ENCODE results near the gene PXMP4.

Gene PXMP4

GRCh38 chr20:33681288-33681687, 38.8 kb downstream of the PXMP4 start:
- DNase-seq, result no peak

GRCh38 chr20:33680686-33681085, 39.4 kb downstream of the PXMP4 start:
- DNase-seq, result no peak

- peak; percentile 51 for DNase-seq
These were observed 40.2 kb downstream of the PXMP4 start for GRCh38 chr20:33679758-33680485.

GRCh38 chr20:33677991-33678702, 42.0 kb downstream of the PXMP4 start:
- DNase-seq, result no peak

GRCh38 chr20:33676652-33677645, 43.2 kb downstream of the PXMP4 start:
- DNase-seq, result no peak

- no peak for DNase-seq
These were observed 44.0 kb downstream of the PXMP4 start for GRCh38 chr20:33676121-33676520.

GRCh38 chr20:33675136-33675959, 44.8 kb downstream of the PXMP4 start:
- DNase-seq, result no peak

GRCh38 chr20:33674294-33675135, 45.6 kb downstream of the PXMP4 start, which contains the start of gene NECAB3:
TSS of gene NECAB3 (minus strand) at chr20:33674428. CDS start at chr20:33674352, 76 bp downstream.
- DNase-seq, result peak; percentile 45

GRCh38 chr20:33673410-33674293, 46.5 kb downstream of the PXMP4 start:
- no peak for DNase-seq

- DNase-seq, result no peak
These were observed 47.0 kb downstream of the PXMP4 start for GRCh38 chr20:33673114-33673409.

GRCh38 chr20:33672426-33673113, 47.5 kb downstream of the PXMP4 start:
- no peak for DNase-seq

- DNase-seq, result no peak
These were observed 48.4 kb downstream of the PXMP4 start for GRCh38 chr20:33671573-33672288.

- DNase-seq, result no peak
These were observed 49.2 kb downstream of the PXMP4 start for GRCh38 chr20:33670715-33671499.

- no peak for DNase-seq
These were observed 50.1 kb downstream of the PXMP4 start for GRCh38 chr20:33669873-33670640.

GRCh38 chr20:33669224-33669623, 50.9 kb downstream of the PXMP4 start:
- no peak for DNase-seq

GRCh38 chr20:33668466-33669155, 51.5 kb downstream of the PXMP4 start:
- no peak for DNase-seq

Data from stimulated activated CD4-positive, alpha-beta T cell treated with anti-CD3 and anti-CD28 coated beads, Interleukin-1b, Interleukin-23, amount 100 ng/mL, for 48 hours (primary cell).